ENCODE measurements around the gene FAM131C. TPM values are rescaled to one million over a fixed set of nuclear protein-coding genes. Genes with fewer than 3 reads are reported as not detected.

The FAM131C gene
- total and polyA plus RNA-seq, 10 of the 15 experiments (the other 5 are each of a cell fraction or from before 2014, with no cell fraction given) = 0.03 TPM; not detected in 9

GRCh38 chr1:16019644-16020277, 53.7 kb downstream of the FAM131C start:
- SMC1A ChIA-PET (ENCODE audit: uncharacterized antibody, unreplicated experiment) = interaction anchor here (0.6 kb wide), 1 partner anchor 793 kb away, joined by 3 read pairs; no protein-coding TSS in a partner anchor
- no peak overlapping the region for H3K27ac ChIP-seq (ENCODE audit: control insufficient read depth, insufficient read depth)
- POLR2A ChIA-PET = interaction anchor here (0.6 kb wide), 1 partner anchor 221 kb away, joined by 7 read pairs; no protein-coding TSS in a partner anchor
- in situ Hi-C loops (cut with MboI) (no loop called here), intact Hi-C loops (cut with micrococcal nuclease; ENCODE audit: unreplicated experiment) (no loop called here)
- no peaks in the 10 kb centered on the region for H3K9me3 ChIP-seq (replicated peaks; ENCODE audit: control insufficient read depth, insufficient read depth, low read length)
- H4K20me1 ChIP-seq (ENCODE audit: control insufficient read depth, insufficient read depth) = no peaks in the 10 kb centered on the region
- CTCF ChIA-PET = interaction anchor here (6.4 kb wide), 1 partner anchor 11 kb away, joined by 36 read pairs; no protein-coding TSS in a partner anchor
- ATAC-seq (no peak), DNase-seq (ENCODE audit: low read depth, low spot score) (no peak), FAIRE-seq (no peak)
- no peak overlapping the region for H3K4me2 ChIP-seq (ENCODE audit: control insufficient read depth, insufficient read depth)
- H3K4me1 ChIP-seq (ENCODE audit: control insufficient read depth, insufficient read depth, low read length) = peaks cover 13% of the 10 kb centered on the region
- H3K79me2 ChIP-seq (ENCODE audit: control insufficient read depth, insufficient read depth, low read length) = no peaks in the 10 kb centered on the region
- H3K4me3 ChIP-seq = no peak overlapping the region
- WGBS (ENCODE audit: insufficient coverage, insufficient replicate concordance, low lambda C conversion rate, missing lambda C conversion rate) = 33% methylated on average over 7 of the region's 9 CpGs
- peaks cover 0 to 2% of the 10 kb centered on the region in 2 experiments; a peak in 2 of 4 replicates for H3K27me3 ChIP-seq (replicated peaks in 1 of 2; ENCODE audit: control insufficient read depth in 2 of 2, insufficient read depth in 2 of 2, low read length in 1 of 2)
- H3K36me3 ChIP-seq (ENCODE audit: control insufficient read depth in 2 of 2, insufficient read depth in 2 of 2, low read length in 1 of 2) = no peaks in the 10 kb centered on the region
- RAD21 ChIA-PET (ENCODE audit: unreplicated experiment) = interaction anchor here (1.4 kb wide), 1 partner anchor 11 kb away, joined by 3 read pairs; no protein-coding TSS in a partner anchor
- BruUV-seq (replicated peaks) = no TSS peak
- TF ChIP-seq RAD51 (IDR thresholded peaks at IDR 0.05) (no peak), SP1 (IDR thresholded peaks at IDR 0.05; ENCODE audit: low read depth, low read length) (no peak), SPI1 (IDR thresholded peaks at IDR 0.05; ENCODE audit: borderline replicate concordance, insufficient read depth, low read depth, low read length) (no peak), PML (IDR thresholded peaks at IDR 0.05; ENCODE audit: low read length) (no peak), CREM (IDR thresholded peaks at IDR 0.05; ENCODE audit: low read depth) (no peak), MEF2B (IDR thresholded peaks at IDR 0.05; ENCODE audit: partially characterized antibody, poor library complexity, severe bottlenecking) (no peak), LARP7 (IDR thresholded peaks at IDR 0.05) (no peak), RELA (IDR thresholded peaks at IDR 0.05; ENCODE audit: borderline replicate concordance, partially characterized antibody) (no peak), STAT3 (IDR thresholded peaks at IDR 0.05; ENCODE audit: low read depth, low read length) (no peak), POLR2A (IDR thresholded peaks at IDR 0.05; ENCODE audit: low read depth, low read length) (no peak), ZBED1 (IDR thresholded peaks at IDR 0.05; ENCODE audit: borderline replicate concordance) (no peak)
- TF ChIP-seq, protein P1, sequence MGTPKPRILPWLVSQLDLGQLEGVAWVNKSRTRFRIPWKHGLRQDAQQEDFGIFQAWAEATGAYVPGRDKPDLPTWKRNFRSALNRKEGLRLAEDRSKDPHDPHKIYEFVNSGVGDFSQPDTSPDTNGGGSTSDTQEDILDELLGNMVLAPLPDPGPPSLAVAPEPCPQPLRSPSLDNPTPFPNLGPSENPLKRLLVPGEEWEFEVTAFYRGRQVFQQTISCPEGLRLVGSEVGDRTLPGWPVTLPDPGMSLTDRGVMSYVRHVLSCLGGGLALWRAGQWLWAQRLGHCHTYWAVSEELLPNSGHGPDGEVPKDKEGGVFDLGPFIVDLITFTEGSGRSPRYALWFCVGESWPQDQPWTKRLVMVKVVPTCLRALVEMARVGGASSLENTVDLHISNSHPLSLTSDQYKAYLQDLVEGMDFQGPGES (IDR thresholded peaks at IDR 0.05) = no peak
- TF ChIP-seq, protein P2, sequence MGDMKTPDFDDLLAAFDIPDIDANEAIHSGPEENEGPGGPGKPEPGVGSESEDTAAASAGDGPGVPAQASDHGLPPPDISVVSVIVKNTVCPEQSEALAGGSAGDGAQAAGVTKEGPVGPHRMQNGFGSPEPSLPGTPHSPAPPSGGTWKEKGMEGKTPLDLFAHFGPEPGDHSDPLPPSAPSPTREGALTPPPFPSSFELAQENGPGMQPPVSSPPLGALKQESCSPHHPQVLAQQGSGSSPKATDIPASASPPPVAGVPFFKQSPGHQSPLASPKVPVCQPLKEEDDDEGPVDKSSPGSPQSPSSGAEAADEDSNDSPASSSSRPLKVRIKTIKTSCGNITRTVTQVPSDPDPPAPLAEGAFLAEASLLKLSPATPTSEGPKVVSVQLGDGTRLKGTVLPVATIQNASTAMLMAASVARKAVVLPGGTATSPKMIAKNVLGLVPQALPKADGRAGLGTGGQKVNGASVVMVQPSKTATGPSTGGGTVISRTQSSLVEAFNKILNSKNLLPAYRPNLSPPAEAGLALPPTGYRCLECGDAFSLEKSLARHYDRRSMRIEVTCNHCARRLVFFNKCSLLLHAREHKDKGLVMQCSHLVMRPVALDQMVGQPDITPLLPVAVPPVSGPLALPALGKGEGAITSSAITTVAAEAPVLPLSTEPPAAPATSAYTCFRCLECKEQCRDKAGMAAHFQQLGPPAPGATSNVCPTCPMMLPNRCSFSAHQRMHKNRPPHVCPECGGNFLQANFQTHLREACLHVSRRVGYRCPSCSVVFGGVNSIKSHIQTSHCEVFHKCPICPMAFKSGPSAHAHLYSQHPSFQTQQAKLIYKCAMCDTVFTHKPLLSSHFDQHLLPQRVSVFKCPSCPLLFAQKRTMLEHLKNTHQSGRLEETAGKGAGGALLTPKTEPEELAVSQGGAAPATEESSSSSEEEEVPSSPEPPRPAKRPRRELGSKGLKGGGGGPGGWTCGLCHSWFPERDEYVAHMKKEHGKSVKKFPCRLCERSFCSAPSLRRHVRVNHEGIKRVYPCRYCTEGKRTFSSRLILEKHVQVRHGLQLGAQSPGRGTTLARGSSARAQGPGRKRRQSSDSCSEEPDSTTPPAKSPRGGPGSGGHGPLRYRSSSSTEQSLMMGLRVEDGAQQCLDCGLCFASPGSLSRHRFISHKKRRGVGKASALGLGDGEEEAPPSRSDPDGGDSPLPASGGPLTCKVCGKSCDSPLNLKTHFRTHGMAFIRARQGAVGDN (IDR thresholded peaks at IDR 0.05) = no peak
- H3K9ac ChIP-seq (ENCODE audit: control insufficient read depth, insufficient read depth, low read length) = no peak overlapping the region
- H2AFZ ChIP-seq (ENCODE audit: control insufficient read depth, low read depth, low read length) = no peak overlapping the region

Data from GM12878 (cell line).